ENCODE data around the gene NHS. TPM values are rescaled to one million over a fixed set of nuclear protein-coding genes. Genes with fewer than 3 reads are reported as not detected.

NHS gene
- total RNA-seq, 2 donors from 2014 or later, result under 0.01 to 1.3 TPM

DNA sequence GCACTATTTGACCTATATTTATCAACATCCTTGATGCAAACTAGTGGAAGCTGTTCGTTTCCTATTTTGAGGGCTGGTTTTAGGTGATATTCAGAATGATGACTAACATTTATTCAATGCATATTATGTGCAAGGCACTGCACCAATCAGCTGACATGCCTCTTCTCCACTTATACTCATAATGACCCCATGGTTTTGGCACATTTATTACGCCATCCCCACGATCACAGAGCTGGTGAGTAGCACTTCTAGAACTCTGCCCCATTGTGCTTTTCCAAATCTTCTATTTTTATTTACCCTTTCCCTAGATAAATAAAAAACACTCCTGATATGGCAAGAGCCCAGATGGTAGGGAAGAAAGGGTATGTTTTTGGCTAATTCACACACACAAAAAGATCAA lies 375.4 kb downstream of the NHS start:
- ATAC-seq (no peak), DNase-seq (no peak)
- Histone ChIP-seq H3K27me3 (no peaks in the 10 kb centered on the region), H3K27ac (no peak overlapping the region), H3K4me1 (no peaks in the 10 kb centered on the region), H3K9me3 (no peaks in the 10 kb centered on the region), H3K36me3 (replicated peaks in 1 of 2; ENCODE audit: insufficient read depth in 1 of 2, low read depth in 2 of 2) (peaks cover 0 to 2% of the 10 kb centered on the region in 2 donors), H3K4me3 (no peak overlapping the region)
- intact Hi-C loops (cut with DNase I), result no loop called here
- WGBS, 2 donors, result 65 to 86% methylated on average over 3 of the region's 3 CpGs
- TF ChIP-seq, protein P1, sequence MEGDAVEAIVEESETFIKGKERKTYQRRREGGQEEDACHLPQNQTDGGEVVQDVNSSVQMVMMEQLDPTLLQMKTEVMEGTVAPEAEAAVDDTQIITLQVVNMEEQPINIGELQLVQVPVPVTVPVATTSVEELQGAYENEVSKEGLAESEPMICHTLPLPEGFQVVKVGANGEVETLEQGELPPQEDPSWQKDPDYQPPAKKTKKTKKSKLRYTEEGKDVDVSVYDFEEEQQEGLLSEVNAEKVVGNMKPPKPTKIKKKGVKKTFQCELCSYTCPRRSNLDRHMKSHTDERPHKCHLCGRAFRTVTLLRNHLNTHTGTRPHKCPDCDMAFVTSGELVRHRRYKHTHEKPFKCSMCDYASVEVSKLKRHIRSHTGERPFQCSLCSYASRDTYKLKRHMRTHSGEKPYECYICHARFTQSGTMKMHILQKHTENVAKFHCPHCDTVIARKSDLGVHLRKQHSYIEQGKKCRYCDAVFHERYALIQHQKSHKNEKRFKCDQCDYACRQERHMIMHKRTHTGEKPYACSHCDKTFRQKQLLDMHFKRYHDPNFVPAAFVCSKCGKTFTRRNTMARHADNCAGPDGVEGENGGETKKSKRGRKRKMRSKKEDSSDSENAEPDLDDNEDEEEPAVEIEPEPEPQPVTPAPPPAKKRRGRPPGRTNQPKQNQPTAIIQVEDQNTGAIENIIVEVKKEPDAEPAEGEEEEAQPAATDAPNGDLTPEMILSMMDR (IDR thresholded peaks at IDR 0.05), result no peak
- no peak for TF ChIP-seq POLR2A (IDR thresholded peaks at IDR 0.05)

DNA sequence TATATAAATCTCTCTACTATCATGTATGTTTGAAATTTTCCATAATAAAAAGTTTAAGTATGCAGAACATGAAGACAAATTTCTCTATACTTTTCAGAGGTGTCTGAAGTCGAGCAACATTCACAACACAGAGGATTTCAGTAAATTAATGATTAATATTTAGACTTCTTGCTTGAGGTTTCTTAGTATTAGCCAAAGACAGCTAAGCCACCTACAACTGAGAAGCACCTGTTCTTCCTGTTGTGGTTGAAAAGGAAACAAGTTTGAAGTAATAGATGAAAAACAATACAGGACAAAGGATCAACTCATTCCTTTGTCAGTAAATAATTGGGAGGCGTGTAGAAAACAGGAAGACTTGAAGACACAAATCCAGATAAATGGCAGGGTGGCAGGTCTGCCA lies 383.4 kb downstream of the NHS start:
- WGBS, 2 donors, result 71 to 75% methylated on average over 2 of the region's 2 CpGs
- no peak overlapping the region for H3K27ac ChIP-seq
- no peaks in the 10 kb centered on the region for H3K9me3 ChIP-seq
- intact Hi-C loops (cut with DNase I), result no loop called here
- H3K36me3 ChIP-seq (replicated peaks in 1 of 2; ENCODE audit: insufficient read depth in 1 of 2, low read depth in 2 of 2), result no peaks in the 10 kb centered on the region
- no peaks in the 10 kb centered on the region for H3K27me3 ChIP-seq
- TF ChIP-seq, protein P1 (IDR thresholded peaks at IDR 0.05), result no peak
- no peak for TF ChIP-seq POLR2A (IDR thresholded peaks at IDR 0.05)
- ATAC-seq (no peak), DNase-seq (no peak)
- no peaks in the 10 kb centered on the region for H3K4me1 ChIP-seq
- H3K4me3 ChIP-seq, result no peak overlapping the region

DNA sequence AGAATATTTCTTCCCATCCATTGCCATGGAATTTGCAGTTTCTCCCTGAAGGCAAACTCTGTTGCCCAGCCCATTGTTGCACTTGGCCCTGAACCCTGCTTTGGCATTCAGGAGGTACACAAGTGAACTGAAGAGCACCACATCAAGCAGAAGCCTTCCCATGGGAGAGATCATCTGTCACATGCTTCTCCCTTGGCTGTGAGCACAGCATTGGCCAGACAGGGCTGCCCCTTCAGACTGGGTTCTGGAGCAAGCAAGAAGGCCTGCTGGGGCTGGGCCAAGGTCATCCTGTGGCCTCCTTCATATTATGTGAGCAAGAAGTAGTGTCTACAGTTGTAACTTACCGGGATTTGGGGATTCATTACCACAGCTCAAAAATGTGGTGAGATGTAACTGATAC lies 385.0 kb downstream of the NHS start:
- no peak overlapping the region for H3K4me3 ChIP-seq
- no peaks in the 10 kb centered on the region for H3K27me3 ChIP-seq
- DNase-seq (no peak), ATAC-seq (no peak)
- H3K9me3 ChIP-seq, result no peaks in the 10 kb centered on the region
- H3K4me1 ChIP-seq, result no peaks in the 10 kb centered on the region
- intact Hi-C loops (cut with DNase I), result no loop called here
- no peaks in the 10 kb centered on the region for H3K36me3 ChIP-seq (replicated peaks in 1 of 2; ENCODE audit: insufficient read depth in 1 of 2, low read depth in 2 of 2)
- WGBS, 2 donors, result 71 to 83% methylated on average over 1 of the region's 1 CpG
- TF ChIP-seq POLR2A (IDR thresholded peaks at IDR 0.05), result no peak
- TF ChIP-seq, protein P1 (IDR thresholded peaks at IDR 0.05), result no peak
- H3K27ac ChIP-seq, result no peak overlapping the region

DNA sequence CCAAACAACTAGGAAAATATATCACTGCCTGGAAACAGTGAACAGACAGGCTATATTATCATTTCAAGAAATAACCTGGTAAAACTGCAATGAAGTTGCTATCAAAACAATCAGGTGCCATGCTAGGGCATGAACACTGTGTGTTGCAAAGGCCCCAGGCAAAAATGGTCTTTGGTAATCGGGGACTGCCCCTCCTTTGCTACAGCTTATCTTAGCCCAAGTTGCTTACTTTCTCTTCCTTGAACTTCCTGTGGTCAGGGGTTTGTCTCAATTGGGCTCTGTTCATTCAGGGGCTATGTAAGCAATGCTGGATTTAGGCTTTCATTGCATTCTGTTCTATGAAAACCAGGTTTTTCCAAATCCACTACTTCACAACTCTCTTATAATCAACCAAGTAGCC lies 392.7 kb downstream of the NHS start:
- H3K4me1 ChIP-seq, result no peaks in the 10 kb centered on the region
- 17 to 22% methylated on average over 1 of the region's 1 CpG for WGBS, 2 donors
- no peak for TF ChIP-seq POLR2A (IDR thresholded peaks at IDR 0.05)
- TF ChIP-seq, protein P1 (IDR thresholded peaks at IDR 0.05), result no peak
- no peaks in the 10 kb centered on the region for H3K36me3 ChIP-seq (replicated peaks in 1 of 2; ENCODE audit: insufficient read depth in 1 of 2, low read depth in 2 of 2)
- DNase-seq, result no peak
- no peaks in the 10 kb centered on the region for H3K27me3 ChIP-seq
- ATAC-seq, result no peak
- H3K4me3 ChIP-seq, result no peak overlapping the region
- intact Hi-C loops (cut with DNase I), result no loop called here
- no peak overlapping the region for H3K27ac ChIP-seq
- no peaks in the 10 kb centered on the region for H3K9me3 ChIP-seq

DNA sequence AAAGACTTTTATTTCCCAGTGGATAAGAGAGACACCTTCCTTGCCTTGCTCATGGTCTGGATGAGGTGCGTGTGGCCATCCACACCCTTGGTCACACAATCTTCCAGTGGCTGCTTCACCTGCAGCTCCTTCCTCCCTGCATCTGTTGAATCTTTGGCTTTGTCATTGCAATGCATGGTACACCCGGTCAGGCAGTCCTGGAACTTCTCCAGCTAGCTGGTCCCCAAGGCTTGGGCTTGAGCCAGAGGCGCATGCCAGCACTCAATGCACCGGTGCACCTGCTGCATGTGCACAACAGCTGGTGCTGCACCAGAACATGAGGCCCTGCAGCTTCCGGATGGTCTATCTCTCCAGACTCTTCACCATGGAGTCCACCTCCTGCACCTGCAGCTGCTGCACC lies 394.0 kb downstream of the NHS start:
- no peaks in the 10 kb centered on the region for H3K36me3 ChIP-seq (replicated peaks in 1 of 2; ENCODE audit: insufficient read depth in 1 of 2, low read depth in 2 of 2)
- H3K4me1 ChIP-seq, result no peaks in the 10 kb centered on the region
- no peaks in the 10 kb centered on the region for H3K9me3 ChIP-seq
- ATAC-seq, result no peak
- H3K27me3 ChIP-seq, result no peaks in the 10 kb centered on the region
- 38 to 60% methylated on average over 2 to 5 of the region's 5 CpGs for WGBS, 2 donors
- TF ChIP-seq, protein P1 (IDR thresholded peaks at IDR 0.05), result no peak
- intact Hi-C loops (cut with DNase I), result no loop called here
- no peak for DNase-seq
- H3K4me3 ChIP-seq, result no peak overlapping the region
- no peak overlapping the region for H3K27ac ChIP-seq

Data from body of pancreas (tissue), 4 donors.